Non-pigmented ciliary epithelial cell (primary cell): ENCODE data around the gene HTRA3.

Experiments used
- DNase-seq: peaks from one replicate; pipeline ENCODE4 v3.0.0-alpha.2; 2010; ENCODE audit warnings: low read depth

The HTRA3 gene

DNA sequence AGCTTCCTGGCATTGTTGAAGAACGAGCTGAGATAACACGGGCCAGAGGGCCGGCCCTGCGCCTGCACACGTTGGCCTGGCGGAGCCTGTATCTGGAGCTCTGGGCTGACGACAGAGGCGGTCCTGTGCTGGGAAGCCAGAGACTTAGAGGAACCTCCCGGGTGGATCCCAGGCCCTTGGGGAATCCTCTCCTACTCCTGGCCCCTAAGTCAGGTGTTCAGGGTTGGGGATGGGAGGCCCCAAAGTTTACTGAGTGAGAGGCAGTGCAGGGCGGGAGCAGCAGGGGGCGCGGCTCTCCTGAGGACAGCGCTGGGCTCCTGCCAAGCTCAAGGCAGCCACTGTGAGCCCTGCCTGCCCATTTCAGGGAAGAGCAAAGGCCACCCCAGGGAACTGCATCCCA lies 2.5 kb upstream of the HTRA3 start:
- DNase-seq, result no peak

DNA sequence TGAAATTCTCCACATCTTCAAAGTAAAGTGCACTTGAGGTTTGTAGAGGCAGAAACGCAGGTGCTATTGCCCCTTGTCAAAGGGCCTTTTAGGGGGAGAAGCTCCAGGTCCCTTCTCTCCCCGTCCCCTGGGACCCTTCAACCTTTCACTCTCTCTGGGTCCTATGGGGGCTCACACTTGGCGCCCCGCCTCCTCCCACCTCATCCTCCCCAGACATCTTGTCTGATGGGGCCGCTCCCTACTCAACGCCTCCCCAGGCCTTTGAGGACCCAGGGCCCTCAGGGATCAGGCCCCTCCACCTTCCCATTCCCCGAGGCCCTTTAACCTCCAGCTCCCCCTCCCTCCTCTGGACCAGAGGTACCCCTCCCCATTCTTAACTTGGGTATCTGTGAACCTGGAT lies 1.3 kb upstream of the HTRA3 start:
- no peak for DNase-seq

DNA sequence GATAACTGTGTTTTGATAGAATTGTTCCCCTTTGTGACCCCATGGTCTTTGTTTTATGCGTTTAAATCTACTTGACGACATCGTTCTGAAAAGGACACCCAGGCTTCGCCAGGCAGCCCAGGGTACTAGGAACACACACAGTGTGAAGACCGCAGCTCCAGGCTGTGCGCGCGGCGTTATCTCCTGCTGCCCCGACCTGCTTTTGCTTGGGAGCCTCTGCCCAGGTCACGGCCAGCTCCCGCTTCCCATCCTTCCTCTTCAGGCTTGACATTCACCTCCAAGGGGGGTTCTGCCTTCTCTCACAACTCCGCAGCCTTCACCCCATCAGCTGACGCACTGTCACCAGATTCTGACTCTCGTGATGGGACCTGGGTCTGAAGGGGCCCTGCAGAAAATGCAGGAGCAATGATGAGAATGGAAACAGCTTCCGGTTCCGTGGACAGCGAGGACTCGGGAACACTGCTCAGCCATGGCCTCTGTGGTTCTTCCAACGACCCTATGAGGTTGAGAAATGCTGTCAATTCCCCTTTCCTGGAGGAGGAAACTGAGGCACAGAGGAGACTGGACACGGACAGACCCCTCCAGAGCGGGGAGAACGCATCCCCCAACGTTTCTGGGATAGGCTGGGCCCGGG lies 536 bp upstream of the HTRA3 start:
- no peak for DNase-seq

DNA sequence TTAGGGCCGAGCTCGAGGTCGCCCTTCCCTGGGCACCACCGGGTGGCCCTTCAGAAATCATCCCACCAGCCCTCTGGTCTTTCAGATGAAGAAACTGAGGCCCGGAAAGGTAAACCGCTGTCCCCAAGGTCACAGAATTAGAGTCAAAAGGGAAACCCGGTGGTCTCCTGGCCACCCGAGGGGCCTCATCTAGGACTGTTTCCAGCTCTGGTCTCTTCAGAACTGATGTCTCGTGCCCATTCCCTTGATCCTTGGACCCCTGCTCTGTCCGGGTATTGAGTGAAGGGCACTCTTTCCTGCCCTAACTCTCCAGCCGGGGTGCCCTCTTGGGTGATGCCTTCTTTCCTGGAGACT lies 841 bp downstream of the HTRA3 start:
- no peak for DNase-seq

DNA sequence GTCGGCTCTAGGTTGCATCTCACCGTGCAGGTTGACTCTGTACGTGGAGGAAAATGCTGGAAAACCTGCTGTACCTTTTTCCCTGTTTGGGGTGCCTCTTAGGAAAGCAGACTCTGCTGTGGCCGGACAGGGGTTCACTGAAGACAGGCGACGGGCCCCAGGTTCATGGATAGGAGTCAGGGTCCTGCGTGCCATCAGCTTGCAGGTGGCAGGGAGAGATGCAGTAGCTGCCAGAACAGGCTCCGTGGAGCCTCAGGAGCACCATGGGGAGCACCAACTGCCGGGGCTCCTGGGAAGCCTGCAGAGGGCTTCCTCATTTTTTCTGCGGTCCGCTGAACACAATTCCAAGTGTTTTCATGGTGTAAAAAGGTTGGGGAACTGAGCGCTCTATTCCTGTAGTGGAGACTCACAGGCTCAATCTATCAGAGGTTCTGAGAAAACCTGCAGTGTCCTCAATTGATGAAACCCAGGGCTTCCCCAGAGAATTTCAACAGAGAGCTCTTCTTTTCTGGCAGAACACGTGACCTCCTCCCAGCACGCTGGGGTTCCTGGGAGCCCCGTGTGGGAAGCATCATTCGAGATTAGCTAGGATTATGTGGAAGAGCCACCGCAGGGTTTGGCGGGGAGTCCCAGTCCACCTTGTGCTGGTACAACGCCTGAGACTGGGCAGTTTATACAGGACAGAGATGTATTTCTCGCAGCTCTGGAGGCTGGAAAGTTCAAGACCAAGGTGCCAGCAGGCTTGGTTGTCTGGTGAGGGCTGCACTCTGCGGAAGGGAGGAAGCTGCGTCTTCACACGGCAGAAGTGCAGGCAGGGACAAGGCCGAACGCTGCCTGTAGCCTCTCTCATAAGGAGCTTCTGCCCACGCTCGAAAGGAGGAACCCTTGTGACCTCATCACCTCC lies 1.6 kb downstream of the HTRA3 start:
- DNase-seq, result no peak

DNA sequence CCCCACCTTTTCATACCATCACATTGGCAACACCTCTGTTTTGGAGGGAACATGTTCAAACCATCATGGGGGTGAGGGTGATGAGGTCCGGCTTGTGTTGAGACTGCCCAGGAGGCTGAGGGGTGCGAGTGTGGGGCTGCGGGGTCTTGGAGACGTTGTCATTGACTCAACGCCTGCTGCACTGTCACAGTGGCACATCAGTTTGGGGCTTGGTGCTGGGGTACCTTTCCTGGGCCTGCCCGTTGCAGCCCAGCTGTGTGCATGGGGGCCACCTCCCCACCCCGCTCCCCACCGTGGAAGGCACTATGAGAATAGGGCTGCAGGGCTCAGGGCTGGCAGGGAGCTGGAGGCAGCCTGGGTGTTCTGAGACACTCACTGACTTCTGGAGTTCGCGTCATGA lies 2.3 kb downstream of the HTRA3 start:
- no peak for DNase-seq

DNA sequence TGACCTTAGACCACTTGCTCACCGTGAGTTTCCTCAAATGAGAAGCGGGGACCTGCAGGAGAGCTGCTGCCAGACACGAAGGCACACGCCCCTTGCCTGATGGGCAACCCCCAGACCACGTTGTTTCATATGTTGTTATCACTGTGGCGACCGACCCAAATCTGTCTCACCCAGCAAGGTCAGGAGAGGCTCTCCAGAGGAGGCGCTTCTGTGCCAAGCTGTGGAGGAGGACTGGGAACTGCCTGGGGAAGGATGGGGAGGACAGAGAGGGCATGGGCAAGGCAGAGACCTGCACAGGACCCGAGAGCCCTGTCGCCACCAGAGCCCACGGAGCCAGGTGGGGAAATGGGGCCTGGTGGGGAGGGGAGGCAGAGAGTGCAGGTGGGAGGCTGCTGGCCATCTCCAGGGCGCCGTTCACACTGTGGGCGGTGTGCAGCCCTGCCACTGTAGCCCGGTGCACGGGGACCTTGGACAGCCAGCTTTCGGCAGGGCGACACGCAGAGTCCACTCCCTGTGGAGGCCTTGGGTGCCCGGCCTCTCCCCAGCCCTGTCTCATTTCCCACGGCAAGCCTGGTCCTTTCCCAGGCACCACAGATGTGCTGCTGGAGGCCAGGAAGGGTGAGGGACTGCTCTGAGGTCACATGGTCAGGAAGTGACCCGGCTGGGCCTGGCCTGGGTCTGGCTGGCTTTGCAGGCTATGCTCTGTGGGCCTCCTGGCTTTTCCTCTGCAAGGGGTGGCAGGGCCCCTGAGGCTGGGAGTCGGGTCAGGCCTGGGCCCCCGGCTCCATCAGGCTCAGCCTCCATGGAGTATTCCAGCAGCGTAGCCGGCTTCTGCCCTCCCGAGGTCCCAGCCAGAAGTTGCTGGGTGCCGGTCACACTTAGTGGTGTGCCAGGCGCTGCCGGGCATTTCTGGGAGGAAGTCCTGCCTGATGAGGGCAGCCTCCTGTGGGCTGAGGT lies 3.2 kb downstream of the HTRA3 start:
- DNase-seq, result no peak

DNA sequence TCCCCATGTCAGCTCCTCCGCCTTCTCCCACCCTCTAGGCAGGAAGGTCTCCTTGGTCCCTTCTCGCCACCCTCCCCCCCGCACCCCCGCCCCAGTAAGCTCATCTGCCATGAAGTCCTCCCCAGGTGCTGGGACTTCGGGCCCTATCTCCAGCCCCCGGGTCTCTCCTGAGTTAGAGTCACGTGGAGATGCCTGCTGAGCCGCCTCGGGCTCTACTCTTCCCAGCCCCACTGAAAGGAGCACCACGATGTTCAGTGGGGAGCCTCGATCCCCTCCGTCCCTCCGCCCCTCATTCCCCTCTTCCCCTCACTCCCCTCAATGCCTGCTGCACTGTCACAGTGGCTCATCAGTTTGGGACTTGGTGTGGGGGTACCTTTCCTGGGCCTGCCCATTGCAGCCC lies 3.9 kb downstream of the HTRA3 start:
- DNase-seq, result no peak

DNA sequence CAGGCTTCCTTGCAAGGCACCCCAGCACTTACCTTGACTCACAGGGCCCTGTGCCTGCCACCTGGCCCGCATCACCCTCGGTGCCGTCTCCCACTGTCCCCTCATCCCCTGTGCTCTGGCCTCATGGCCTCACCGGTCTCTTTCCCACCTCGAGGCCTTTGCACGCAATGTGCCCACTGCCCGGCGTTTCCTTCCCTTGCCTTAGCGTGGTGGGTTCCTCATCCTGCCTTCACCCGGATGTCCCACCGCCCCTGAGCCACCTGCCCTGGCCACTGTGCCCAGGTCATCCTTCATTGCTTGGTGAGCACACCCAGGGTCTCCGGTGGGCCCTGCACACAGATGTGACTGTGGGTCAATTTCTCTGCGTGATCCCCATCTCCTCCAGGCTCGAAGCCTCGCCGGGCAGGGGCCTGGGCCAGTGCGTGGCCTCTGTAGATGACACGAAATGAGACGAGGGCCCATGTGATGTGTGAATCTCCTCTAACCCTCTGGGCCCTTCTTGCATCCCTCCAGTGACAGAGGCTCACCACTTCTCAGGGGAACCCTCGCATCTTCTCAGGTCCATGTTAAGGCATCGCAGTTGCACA lies 4.6 kb downstream of the HTRA3 start:
- no peak for DNase-seq

DNA sequence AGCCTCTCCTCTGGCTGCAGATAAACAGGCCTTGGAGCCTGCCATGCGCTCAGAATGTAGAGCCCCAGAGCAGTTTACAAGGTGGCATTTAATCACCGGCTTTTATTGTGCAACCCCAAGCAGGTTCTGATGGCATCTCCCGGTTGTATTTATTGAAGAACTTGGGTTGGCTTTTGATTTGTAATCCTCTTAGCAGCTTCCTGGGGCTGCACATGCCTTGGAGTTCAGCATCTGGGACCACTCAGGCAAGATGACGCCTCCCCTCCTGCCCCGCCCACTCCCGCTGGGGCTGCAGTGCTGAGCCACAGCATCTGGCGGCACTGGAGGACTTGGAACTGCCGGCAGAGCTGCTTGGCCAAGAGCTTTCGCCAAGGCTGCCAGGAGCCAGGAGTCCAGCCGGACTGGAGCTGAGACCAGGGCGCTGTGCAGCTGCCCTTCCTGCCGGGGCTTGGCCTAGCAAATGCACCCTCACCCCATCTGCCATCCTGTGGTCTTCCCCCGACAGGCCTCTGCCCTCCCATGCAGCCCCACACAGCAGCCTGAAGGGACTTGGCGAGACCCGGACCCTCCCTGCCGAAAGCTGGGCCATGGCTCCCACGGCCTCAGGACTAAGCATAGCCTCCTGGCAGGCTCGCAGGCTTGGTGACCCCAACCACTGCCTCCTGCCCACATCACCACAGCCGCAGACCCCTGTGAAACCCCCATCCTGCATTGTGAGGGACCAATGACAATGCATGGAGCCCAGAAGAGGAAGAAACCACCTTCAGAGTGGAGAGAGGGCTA lies 5.4 kb downstream of the HTRA3 start:
- peak; percentile 54 for DNase-seq

DNA sequence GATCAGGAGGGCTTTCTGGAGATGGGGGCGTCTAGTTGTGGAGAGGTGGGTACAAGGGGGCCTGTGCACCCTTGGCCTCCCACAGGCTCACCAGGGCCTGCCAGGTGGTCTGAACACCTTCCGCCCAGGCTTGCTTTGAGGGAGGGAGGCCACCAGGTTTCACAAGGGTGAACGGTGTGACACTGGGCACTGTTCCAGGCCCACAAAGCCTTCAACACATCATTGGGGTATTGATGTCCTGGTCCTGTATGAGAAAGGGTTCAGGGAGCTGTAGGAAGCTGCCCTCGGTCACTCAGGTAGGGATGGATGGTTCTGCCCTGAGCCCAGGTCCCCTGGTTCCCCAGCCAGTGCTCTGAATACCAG lies 6.0 kb downstream of the HTRA3 start:
- DNase-seq, result no peak

DNA sequence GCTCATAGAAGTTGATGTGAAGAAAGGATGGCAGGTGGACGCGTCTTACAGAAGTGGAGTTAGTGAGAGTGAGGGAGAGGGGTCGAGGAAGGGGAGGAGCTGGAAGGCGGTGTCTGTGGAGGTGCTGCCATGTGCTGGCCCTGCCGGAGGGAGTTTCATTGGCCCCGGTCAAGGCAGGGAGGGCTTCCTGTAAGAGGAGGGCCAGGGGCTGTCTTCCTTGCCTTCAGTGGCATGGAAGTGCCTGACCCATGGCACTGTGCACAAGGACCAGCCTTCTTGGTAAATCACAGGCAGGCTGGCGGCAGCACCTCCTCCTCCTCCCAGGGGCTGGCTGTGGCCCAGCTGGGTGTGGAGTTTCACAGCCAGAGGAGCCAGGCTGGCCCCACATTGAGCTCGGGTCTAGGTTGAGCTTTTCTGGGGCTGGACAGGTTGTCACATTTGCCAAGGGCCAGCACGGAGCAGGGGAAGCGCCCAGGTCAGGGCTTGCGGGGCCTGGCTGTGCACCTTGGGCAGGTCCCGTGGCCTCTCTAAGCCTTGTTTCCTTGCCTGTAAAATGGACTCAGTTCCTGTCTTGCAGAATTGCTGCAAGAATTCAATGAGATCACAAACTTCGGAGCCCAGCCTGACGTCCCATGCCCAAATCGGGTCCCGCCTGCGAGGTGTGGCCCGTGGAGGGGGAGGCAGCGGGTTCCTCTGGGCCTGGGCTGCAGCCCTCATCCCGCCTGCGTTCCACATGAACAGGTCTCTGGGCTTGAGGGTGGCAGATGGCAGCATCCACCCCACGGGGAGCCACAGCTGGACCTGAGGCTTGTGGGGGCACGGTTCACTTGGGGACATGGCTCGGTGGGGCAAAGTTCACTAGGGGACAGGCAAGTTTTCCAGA lies 7.0 kb downstream of the HTRA3 start:
- no peak for DNase-seq

DNA sequence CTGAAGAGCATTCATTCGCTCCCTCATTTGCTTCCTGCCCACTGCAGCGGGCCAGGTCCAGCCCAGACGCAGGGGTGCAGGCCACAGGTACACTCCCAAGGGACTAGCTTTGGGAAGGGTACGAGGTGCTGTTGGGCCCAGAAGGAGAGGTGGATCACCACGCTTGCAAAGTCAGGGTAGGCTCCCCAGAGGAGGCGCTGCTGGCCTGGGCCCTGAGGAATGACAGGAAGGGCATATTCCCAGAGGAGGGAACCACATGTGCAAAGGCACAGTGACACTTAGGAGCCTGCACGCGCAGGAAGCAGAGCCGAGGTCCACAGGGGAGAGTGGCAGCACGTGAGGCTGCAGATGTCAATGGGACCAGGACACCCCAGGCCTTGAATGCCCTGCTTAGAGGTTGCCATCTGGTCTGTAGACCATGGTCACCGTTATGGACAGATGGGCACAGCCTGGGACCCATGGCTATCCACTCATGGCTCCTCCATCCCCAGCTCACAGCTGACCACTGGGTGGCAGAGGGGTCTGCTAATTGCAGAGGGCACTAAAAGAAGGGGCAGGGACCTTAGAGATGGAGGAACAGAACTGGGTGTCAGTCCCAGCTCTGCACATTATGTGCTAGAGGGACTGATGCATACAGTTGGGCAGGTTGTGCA lies 7.9 kb downstream of the HTRA3 start:
- no peak for DNase-seq

DNA sequence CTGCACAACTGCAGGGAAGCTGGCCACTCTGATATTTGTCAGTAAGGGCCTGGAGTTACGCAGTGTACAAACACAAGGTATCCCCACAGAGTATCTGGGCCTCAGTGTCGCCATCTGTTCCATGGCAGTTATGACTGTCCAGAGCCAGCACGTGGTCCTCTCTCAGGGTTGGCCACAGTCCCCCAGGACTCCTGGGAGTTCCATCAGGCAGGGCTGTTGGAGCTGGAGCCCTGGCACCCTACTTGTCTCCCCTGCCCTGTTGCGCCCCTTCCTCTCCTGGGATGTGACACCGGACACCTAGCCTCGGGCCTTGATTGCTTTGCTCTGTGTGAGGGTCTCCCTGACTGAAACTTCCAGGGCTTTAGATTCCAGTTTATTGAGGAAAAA lies 8.4 kb downstream of the HTRA3 start:
- DNase-seq, result no peak

DNA sequence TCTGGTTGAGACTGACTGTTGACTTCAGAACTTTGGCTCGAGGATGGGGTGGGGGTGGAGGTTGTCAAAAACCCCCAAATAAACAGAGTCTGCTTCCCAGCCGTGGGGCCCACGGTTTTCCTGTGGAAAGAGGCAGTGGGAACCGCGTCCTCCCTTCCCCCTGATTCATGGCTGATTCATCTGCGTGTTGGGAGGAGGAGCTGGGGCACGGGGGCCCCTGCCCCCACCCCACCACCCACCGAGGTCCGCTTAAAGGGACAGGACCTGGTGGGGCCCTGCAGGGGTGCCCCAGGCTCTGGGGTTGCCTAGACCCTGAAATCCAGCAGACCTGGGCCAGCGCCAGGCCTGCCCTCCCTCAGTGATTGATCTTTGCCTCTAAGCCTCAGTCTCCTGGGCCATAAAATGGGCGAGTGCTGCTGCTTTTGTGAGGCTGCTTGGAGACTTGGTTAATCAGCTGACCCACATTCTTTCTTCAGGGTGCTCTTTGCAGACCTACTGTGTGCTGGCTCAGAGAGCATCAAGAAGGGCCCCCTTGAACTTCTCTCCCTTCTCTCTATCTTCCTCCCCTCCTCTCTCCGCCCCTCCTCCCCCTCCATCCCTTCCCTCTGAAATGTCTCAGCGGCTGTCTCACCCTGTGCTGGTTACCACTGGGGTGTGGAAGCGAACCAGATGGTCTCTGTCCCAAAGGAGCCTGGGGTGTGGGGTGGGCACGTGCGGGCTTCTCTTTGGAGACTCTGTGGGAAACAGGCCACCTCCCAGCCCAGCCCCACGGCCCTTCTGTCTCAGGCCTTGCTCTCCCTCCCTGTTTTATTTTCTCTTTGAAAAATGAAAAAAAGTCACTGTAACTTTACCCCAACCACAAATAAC lies 9.1 kb downstream of the HTRA3 start:
- peak; percentile 28 for DNase-seq

DNA sequence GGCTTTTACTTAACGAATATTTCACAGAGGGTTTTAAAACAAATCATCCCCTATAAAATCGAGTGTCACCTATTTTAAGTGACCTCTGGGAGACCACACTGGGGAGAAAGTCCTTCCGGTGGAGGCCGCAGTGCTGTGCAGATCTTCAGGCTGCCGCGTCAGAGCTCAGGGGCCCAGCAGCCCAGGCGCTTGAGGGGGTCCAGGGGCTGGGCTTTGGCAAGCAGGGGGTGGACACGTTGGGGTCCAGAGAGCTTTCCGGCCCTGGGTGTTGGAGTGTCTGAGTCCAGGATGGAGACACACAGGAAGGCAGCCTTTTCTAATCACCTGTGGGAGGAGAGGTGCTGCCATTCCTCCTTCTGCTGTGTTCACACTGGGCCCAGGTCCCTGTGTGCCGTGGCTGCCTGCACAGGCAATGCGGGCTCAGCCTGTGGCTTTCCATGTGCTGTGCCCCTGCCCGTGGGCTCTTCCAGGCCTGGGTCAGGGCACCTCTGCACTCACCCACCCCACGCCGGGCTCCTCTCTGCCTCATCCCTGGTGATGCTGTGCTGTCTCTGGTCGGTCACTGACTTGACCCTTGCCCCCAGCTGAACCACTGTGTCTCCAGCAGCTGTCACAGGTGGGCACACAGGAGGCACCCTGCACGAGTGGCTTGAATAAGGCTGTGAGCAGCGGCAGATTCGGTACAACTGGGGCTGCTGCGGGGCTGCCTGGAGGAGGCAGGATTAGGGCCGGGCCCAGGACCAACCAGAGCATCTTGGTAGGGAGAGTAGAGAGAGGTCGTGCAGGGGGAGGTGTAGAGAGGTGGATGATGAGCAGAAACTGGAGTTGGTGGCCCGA lies 10.0 kb downstream of the HTRA3 start:
- no peak for DNase-seq

DNA sequence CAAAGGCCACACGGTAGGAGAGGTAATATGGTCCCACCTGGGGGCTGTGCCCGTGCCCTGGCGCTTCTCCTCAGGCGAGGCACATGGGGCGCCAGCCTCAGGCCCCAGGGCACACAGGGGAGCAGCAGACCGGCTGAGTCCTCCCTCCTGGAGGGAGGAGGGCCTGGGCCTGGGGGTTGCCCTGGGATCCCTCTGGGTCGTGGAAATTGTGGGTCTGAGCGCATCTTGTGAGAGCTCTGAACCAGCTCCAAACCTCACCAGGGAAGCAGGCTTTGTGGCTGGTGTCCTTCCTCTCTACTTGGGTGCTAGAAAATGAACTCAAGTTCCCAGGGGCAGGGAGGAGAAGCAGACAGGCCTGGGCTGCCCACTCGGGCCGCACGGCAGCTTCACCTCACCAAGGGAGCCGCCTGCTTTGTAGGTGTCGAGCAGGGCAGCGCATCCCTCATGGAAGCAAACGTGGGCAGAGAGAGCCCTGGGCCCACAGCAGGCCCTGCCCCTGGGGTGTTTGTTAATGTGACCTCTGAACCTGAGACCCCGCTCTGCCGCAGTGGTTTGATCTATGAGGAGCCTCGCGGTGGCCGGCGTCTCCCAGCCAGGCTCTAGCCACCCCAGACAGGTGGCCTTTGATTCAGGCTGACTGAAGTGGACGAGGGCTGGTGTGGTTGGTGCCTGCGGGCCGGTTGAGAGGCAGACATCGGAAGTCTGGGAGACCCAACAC lies 10.8 kb downstream of the HTRA3 start:
- DNase-seq, result no peak
